ENCODE measurements around the gene THSD4.

Gene THSD4

GRCh38 chr15:71708051-71708429 is 592.8 kb downstream of the THSD4 start:
- TF ChIP-seq CTCF (IDR thresholded peaks at IDR 0.05): no peak

DNA sequence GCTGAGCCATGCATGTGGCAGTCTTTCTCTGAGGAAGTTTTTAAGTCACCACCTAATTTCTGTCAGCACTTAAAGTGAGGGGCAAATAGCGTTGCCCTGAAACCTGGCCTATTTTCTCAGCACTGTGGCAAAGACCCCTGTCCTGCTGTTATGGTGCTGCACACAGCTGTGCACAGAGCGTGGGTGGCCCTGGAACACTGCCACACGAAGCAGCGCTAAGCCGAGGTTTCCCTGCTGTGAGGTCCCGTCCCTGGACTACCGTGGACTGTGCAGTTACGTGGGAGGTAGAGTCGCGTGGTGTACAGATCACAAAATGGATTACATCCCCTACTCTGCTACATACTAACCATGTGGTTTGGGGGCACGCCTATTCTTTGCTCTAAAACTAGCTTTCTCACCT is 593.5 kb downstream of the THSD4 start:
- TF ChIP-seq CTCF (IDR thresholded peaks at IDR 0.05): no peak

- no peak for TF ChIP-seq CTCF (IDR thresholded peaks at IDR 0.05)
Observed at GRCh38 chr15:71709808-71710418, 594.6 kb downstream of the THSD4 start.

DNA sequence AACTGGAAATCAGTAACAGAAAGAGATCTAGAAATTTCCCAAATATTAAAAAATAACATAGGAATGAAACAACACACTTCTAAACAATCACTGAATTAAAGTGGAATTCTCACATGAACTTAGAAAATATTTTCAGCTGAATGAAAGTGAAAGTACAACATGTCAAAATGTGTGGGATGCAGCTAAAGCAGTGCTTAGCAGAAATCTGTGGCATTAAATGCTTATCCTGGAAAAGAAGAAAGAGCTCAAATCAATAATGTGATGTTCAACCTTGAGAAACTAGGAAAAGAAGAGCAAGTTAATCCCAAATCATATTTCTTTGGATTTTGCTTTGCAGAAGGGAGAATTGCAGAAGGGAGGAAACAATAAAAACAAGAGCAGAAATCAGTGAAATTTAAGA is 596.9 kb downstream of the THSD4 start:
- TF ChIP-seq CTCF (IDR thresholded peaks at IDR 0.05): no peak

DNA sequence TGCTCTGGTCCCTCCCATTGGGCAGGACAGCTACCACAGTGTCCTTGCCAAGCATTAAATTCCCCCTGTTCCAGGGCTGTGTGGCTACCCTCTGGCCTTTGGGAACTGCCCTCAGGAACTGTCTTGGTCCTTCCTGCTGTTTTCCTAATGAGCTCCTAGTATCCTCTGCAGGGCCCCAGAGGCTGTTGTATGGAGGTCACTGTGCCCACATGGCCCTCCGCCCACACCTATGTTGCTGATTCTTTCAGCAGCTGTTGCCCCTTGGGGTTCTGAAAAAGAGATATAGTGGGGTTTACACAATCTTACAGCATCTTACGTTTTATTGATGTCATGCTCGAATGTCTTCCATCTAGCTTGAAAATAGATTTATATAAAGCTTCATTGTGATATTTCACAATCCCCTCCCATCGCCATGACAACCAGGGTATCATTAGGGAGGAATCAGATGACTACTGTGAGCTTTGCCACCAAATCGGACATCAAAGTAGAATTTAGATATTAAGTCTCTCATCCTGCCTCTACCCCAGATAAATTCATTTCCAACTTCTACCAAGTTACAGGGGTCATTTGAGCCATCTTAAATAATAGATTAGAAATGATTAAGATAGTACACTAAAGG is 598.0 kb downstream of the THSD4 start:
- TF ChIP-seq CTCF (IDR thresholded peaks at IDR 0.05): no peak

GRCh38 chr15:71715914-71716313 is 600.6 kb downstream of the THSD4 start:
- TF ChIP-seq CTCF (IDR thresholded peaks at IDR 0.05): no peak

GRCh38 chr15:71716990-71717389 is 601.7 kb downstream of the THSD4 start:
- TF ChIP-seq CTCF (IDR thresholded peaks at IDR 0.05): no peak

Data from LNCAP (cell line).